Measurements from ENCODE around the gene FAM20C. TPM values are rescaled to one million over a fixed set of nuclear protein-coding genes. Genes with fewer than 3 reads are reported as not detected.
A peak's percentile ranks its signal among the peaks of the same experiment; 100 is the strongest.

Gene FAM20C
- total and polyA plus RNA-seq, 7 donors = 15.6 to 47.6 (median 28.1) TPM

DNA sequence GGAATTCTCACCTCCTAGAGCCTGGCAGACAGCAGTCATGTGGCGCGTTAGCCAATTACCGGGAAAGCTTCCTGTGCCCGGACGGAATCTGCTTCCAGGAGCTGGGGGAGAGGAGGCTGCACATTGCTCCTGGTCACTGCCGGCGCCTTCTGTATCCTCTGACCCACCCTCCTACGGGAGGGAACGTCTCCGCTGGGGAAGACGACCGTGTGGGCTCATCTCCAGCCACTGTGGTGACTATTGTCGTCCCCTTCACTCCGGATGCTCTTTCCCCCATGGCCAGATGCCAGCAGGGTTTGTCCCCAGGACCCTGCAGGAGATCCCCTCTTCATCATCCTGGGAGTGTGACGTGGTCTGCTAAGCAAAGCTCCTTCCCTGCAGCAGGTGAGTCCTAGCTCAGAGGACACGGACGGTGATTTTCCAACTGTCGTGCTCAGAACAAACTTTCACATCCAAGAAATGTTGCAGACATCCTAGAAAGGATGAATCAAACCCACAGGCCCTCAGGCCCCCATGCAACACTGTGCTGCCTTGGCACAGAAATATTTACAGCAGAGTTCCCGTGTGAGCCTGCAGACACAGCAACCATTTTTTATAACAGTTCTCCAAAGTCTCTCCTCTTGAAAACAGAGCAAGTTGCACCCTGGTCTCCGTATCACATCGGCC, 29.6 kb upstream of the FAM20C start:
- 43 to 45% (median 44%) methylated on average over 21 of the region's 21 CpGs for WGBS, 3 donors
- Histone ChIP-seq H3K36me3 (ENCODE audit: insufficient read depth in 1 of 2, low read depth in 1 of 2) (no peaks in the 10 kb centered on the region), H3K4me1 (peaks cover 16% of the 10 kb centered on the region), H3K27me3 (ENCODE audit: insufficient read depth in 3 of 3, low read length in 2 of 3) (no peaks in the 10 kb centered on the region), H3K9me3 (no peaks in the 10 kb centered on the region), H3K27ac (no peak overlapping the region), H3K4me3 (no peak overlapping the region)
- ATAC-seq (peak in 1 of 4 donors; percentile 50), DNase-seq (peak in 1 of 2 donors; percentile 32)
- intact Hi-C loops (cut with DNase I) = no loop called here
- TF ChIP-seq, protein P1, sequence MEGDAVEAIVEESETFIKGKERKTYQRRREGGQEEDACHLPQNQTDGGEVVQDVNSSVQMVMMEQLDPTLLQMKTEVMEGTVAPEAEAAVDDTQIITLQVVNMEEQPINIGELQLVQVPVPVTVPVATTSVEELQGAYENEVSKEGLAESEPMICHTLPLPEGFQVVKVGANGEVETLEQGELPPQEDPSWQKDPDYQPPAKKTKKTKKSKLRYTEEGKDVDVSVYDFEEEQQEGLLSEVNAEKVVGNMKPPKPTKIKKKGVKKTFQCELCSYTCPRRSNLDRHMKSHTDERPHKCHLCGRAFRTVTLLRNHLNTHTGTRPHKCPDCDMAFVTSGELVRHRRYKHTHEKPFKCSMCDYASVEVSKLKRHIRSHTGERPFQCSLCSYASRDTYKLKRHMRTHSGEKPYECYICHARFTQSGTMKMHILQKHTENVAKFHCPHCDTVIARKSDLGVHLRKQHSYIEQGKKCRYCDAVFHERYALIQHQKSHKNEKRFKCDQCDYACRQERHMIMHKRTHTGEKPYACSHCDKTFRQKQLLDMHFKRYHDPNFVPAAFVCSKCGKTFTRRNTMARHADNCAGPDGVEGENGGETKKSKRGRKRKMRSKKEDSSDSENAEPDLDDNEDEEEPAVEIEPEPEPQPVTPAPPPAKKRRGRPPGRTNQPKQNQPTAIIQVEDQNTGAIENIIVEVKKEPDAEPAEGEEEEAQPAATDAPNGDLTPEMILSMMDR (IDR thresholded peaks at IDR 0.05) = no peak

DNA sequence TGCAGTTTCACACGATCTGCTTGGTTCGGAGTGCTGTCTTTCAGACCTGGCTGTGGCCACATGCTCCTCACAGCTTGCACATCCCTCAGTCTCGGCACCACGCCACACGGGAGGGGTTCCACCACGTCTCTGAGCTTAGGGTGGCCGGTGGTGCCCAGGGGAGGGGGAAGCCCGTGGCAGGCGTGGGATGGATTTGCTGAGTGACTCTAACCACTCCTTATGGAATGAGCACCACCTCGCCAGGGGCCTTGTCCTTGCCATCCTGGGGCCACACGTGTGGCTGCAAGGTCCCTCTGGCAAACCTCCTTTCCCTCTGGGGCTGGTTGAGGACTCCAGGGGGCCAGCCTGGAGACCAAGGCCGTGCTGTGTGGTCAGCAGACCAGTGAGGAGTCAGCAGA, 29.1 kb upstream of the FAM20C start:
- WGBS, 3 donors = 82 to 83% (median 83%) methylated on average over 12 of the region's 12 CpGs
- ATAC-seq = no peak
- intact Hi-C loops (cut with DNase I) = no loop called here
- TF ChIP-seq, protein P1 (IDR thresholded peaks at IDR 0.05) = no peak
- peak in 1 of 2 donors; percentile 32 for DNase-seq
- Histone ChIP-seq H3K27me3 (ENCODE audit: insufficient read depth in 3 of 3, low read length in 2 of 3) (no peaks in the 10 kb centered on the region), H3K4me3 (no peak overlapping the region), H3K36me3 (ENCODE audit: insufficient read depth in 1 of 2, low read depth in 1 of 2) (no peaks in the 10 kb centered on the region), H3K27ac (no peak overlapping the region), H3K9me3 (no peaks in the 10 kb centered on the region), H3K4me1 (peaks cover 12% of the 10 kb centered on the region)

DNA sequence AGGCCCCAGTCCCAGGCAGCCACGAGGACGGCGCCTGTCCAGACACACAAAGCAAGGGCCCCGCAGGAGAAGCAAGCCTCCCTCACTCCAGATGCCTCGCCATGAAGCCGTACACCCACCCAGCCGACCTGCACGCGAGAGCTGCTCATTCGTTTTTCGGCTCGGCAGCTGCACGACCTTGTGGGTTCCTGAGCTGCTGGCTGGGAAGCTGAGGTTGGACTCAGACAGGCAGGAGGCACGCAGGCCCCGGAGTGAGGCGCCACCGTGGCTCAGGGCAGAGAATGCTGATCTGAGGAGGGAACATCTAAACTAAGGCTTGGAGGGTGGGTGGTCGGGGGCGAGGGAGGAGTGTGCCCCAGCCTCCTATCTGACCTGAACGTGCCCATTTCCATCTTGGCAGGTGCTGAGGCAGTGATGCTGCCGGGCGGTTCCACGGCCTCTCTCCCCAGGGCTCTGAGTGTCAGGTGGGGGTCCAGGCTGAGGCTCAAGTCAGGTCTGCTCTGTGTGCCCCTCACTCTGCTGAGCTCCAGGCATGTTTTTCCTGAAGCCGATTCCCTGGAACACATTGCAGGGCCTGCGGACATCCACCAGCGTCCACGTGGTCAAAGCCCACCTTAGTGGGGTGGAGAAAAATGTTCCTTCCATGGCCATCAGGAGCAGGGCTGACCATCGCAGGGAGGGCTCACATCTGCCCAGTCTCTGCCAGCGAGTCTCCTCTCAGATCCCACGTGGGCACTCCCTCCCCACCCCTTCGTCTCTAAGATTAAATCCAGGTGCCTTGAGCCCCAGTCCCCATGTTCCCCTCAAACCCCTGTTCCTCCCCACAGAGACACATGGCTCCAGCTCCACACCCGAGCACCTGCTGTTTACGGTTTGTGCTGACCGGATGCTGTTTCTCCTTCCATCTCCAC, 28.1 kb upstream of the FAM20C start:
- Histone ChIP-seq H3K4me3 (no peak overlapping the region), H3K36me3 (ENCODE audit: insufficient read depth in 1 of 2, low read depth in 1 of 2) (no peaks in the 10 kb centered on the region), H3K27me3 (ENCODE audit: insufficient read depth in 3 of 3, low read length in 2 of 3) (no peaks in the 10 kb centered on the region), H3K4me1 (peaks cover 7% of the 10 kb centered on the region), H3K27ac (no peak overlapping the region), H3K9me3 (no peaks in the 10 kb centered on the region)
- intact Hi-C loops (cut with DNase I) = no loop called here
- DNase-seq (peak in 1 of 2 donors; percentile 44), ATAC-seq (no peak)
- 79 to 83% (median 81%) methylated on average over 34 of the region's 34 CpGs for WGBS, 3 donors
- TF ChIP-seq, protein P1 (IDR thresholded peaks at IDR 0.05) = no peak

DNA sequence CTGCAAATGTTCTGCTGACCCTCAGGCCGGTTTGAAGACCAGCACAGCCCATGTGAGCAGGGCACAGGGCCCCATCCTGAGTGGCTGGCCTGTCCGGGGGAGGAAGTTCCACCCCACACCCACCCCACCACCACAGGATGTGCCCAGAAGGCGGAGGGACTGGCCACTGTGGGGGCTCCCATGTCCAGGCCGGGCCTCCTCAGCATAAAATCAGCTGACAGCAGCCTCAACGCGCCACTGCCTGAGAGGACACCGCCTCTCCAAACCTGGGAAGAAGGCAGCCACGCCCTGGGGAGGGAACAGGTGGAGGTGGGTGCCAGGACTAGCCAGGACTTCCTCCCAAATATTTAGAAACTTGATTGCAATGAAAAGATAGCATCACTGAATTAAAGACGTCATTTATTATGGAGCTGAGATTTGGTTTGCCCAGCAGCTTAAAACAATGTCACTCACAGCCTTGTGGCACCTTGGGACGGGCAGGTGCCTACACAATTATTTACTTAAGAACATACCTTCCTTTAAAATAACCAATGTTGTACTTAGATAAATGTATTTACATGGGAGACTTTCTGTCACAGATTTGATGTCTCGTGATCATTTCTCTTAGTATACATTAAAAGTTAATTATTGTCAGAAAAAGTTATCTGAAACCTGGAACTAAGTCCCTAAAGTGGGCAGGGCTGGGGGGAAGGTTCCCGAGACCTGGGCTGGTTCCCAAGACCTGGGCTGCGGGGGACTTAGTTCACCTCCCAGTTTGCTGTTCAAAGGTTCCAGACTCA, 27.3 kb upstream of the FAM20C start:
- Histone ChIP-seq H3K4me1 (peaks cover 7% of the 10 kb centered on the region), H3K9me3 (no peaks in the 10 kb centered on the region), H3K27ac (no peak overlapping the region), H3K27me3 (ENCODE audit: insufficient read depth in 3 of 3, low read length in 2 of 3) (no peaks in the 10 kb centered on the region), H3K4me3 (no peak overlapping the region), H3K36me3 (ENCODE audit: insufficient read depth in 1 of 2, low read depth in 1 of 2) (no peaks in the 10 kb centered on the region)
- no peak for ATAC-seq
- intact Hi-C loops (cut with DNase I) = no loop called here
- WGBS, 3 donors = 77 to 84% (median 83%) methylated on average over 13 of the region's 13 CpGs
- TF ChIP-seq, protein P1 (IDR thresholded peaks at IDR 0.05) = no peak
- peak in 1 of 2 donors; percentile 41 for DNase-seq

Data from psoas muscle (tissue), 8 donors.